Esophagus muscularis mucosa (tissue), 4 donors: ENCODE results near the gene KCTD16. TPM values are rescaled to one million over a fixed set of nuclear protein-coding genes. Genes with fewer than 3 reads are reported as not detected.

ENCODE experiments used
- DNase-seq: peaks from one replicate; pipeline ENCODE4 v3.0.0-alpha.2; 2017; ENCODE audit errors: extremely low spot score
- H3K27ac ChIP-seq, 4 donors: fragments of 200-600 bp; sonication (generic); replicated peaks in 1 of 4; 1 replicate in 3 of 4; 2 replicates in 1 of 4; pipeline ENCODE4 v1.5.1; 2016 to 2019; ENCODE audit warnings: mild to moderate bottlenecking in 1 of 4
- H3K27me3 ChIP-seq, 4 donors: fragments of 200-600 bp; sonication (generic); one replicate each; pipeline versions ENCODE4 v1.5.1 to v1.6.0; 2016 to 2019
- H3K36me3 ChIP-seq, 4 donors: fragments of 200-600 bp; sonication (generic); one replicate each; pipeline ENCODE4 v1.5.1; 2016 to 2019
- H3K4me1 ChIP-seq, 4 donors: fragments of 200-600 bp; sonication (generic); one replicate each; pipeline ENCODE4 v1.5.1; 2016 to 2019
- H3K4me3 ChIP-seq, 4 donors: fragments of 200-600 bp; sonication (generic); 1 replicate in 2 of 4; 2 replicates in 2 of 4; pipeline ENCODE4 v1.5.1; 2016 to 2019; ENCODE audit warnings: mild to moderate bottlenecking in 4 of 4, moderate library complexity in 1 of 4
- H3K9me3 ChIP-seq, 4 donors: fragments of 200-600 bp; sonication (generic); 1 replicate in 3 of 4; 2 replicates in 1 of 4; pipeline ENCODE4 v1.5.1; 2016 to 2019
- CTCF ChIP-seq, 3 experiments: fragments of 200-600 bp in 2 of 3; fragments of 450-650 bp in 1 of 3; sonication (generic) in 2 of 3; IDR thresholded peaks; one replicate each; pipeline ENCODE4 v1.5.1; 2017 to 2019; ENCODE audit warnings: antibody characterized with exemption in 3 of 3, mild to moderate bottlenecking in 2 of 3, moderate library complexity in 1 of 3
- EP300 ChIP-seq: sonication (generic); formaldehyde crosslinking; IDR thresholded peaks from one replicate; pipeline ENCODE4 v1.6.1; 2017; ENCODE audit warnings: antibody characterized with exemption
- POLR2A ChIP-seq: fragments of 450-650 bp; IDR thresholded peaks from one replicate; pipeline ENCODE4 v1.6.1; 2017; ENCODE audit warnings: antibody characterized with exemption, moderate library complexity, mild to moderate bottlenecking, low read depth
- POLR2AphosphoS5 ChIP-seq, 2 donors: sonication (generic); formaldehyde crosslinking; IDR thresholded peaks; one replicate each; pipeline ENCODE4 v1.6.1; 2017; ENCODE audit warnings: antibody characterized with exemption in 2 of 2
- WGBS: methylation state at CpG from one replicate; pipeline ENCODE4 v1.1.5; 2018; 5-methylcytosine and 5-hydroxymethylcytosine counted together
- intact Hi-C: fragments of 100-400 bp; cut with DNase I; formaldehyde crosslinking; loops from one replicate; pipeline ENCODE4 v1.15.1; 2023
- total RNA-seq, 4 donors: library from RNA; depleted of rRNA; stranded (reverse); fragments of >200 nt; gene quantifications; one replicate each; pipeline versions ENCODE4 v1.1.0 to v1.2.1, GENCODE V29; 2016

KCTD16 gene
- total RNA-seq, 4 donors from 2014 or later, result under 0.01 to 0.11 (median under 0.01) TPM; not detected in 1

DNA sequence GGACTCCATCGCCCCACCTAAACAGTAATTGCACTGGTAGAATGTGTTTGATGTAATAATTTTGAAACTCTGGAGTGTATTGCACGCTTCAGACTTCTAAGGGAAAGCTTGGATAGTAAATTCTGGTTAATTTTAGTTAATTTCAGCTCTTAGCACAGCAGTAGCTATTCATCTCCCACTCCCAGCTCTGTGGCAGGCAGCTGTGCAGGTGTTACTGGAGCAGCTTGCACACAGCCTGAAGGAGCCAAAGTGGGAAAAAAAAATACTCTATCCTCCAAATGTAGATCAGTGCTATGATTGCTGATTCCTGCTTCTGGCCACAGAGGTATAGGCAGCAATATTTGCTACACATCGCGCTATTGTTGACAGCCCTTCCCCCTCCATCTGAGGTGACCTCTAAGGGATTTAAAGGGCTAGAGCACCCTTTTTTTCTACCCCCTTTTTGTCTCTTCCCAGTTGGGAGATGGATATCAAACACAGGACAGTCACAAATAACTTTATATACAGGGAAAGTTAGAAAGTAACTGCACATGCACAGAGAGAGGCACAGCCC lies 97.4 kb downstream of the KCTD16 start:
- no peak for DNase-seq
- H3K27me3 ChIP-seq, result peaks cover 0 to 4% (median 0%) of the 10 kb centered on the region in 4 donors
- no peaks in the 10 kb centered on the region for H3K36me3 ChIP-seq
- 72% methylated on average over 4 of the region's 4 CpGs for WGBS
- no peak overlapping the region for H3K4me3 ChIP-seq
- H3K9me3 ChIP-seq, result peaks cover 0 to 7% (median 0%) of the 10 kb centered on the region in 4 donors
- H3K4me1 ChIP-seq, result no peaks in the 10 kb centered on the region
- TF ChIP-seq EP300 (no peak), CTCF (IDR thresholded peaks at IDR 0.05) (no peak)
- intact Hi-C loops, result no loop called here
- no peak overlapping the region for H3K27ac ChIP-seq

DNA sequence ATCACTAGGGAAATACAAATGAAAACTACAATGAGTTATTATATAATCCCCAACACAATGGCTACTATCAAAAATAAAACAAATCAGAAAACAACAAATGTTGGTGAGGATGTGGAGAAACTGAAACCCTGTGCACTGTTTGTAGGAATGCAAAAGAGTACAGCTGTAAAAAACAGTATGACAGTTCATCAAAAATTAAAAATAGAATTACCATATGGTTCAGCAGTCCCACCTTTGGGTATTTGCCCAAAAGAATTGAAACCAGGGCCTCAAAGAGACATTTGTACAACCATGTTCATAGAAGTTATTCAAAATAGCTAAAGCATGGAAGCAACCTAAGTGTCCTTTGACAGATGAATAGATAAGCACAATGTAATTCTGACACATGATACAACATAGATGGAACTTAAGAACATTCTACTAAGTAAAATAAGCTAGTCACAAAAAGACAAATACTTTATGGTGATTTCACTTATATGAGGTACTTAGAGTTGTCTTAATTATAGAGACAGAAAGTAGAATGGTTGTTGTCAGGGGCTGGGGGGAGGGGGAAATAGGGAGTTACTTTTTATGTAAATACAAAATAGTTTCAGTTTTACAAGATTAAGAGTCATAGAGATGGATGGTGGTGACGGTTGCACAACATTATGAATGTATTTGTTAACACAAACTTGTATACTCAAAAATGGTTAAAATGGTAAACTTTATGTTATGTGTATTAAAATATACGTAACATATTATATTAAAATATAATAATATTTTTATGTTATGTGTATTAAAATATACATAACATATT lies 102.8 kb downstream of the KCTD16 start:
- 88% methylated on average over 2 of the region's 2 CpGs for WGBS
- no peak overlapping the region for H3K27ac ChIP-seq
- no peaks in the 10 kb centered on the region for H3K27me3 ChIP-seq
- H3K36me3 ChIP-seq, result no peaks in the 10 kb centered on the region
- no peaks in the 10 kb centered on the region for H3K4me1 ChIP-seq
- intact Hi-C loops, result no loop called here
- H3K4me3 ChIP-seq, result no peak overlapping the region
- no peak for DNase-seq
- peaks cover 0 to 7% (median 0%) of the 10 kb centered on the region in 4 donors for H3K9me3 ChIP-seq
- TF ChIP-seq EP300, result no peak
- no peak for TF ChIP-seq CTCF (IDR thresholded peaks at IDR 0.05)

DNA sequence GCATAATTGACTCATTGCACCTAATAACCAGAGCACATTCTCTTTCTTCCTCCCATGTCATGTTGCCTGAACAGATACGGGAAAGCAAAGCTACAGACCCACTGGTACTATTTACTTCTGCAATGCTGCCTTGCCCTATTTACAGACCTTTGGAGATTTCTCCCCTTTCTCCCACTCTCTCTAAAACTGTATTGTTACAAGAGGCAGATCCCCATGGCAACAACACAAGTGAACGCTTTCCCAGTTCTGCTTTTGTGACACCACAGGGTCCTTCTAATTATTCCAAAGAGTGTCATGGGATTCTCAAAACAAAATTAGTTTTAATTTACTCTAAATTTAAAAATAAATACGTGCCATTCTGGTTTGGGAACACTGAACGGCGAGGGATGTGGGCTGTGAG lies 104.7 kb downstream of the KCTD16 start:
- intact Hi-C loops, result no loop called here
- Histone ChIP-seq H3K27ac (no peak overlapping the region), H3K4me1 (no peaks in the 10 kb centered on the region), H3K27me3 (no peaks in the 10 kb centered on the region), H3K36me3 (no peaks in the 10 kb centered on the region), H3K4me3 (no peak overlapping the region), H3K9me3 (peaks cover 0 to 7% (median 0%) of the 10 kb centered on the region in 4 donors)
- TF ChIP-seq POLR2A (no peak), POLR2AphosphoS5 (IDR thresholded peaks at IDR 0.05) (no peak), EP300 (no peak), CTCF (IDR thresholded peaks at IDR 0.05) (no peak)
- DNase-seq, result no peak
- WGBS, result 66% methylated on average over 5 of the region's 5 CpGs

- intact Hi-C loops, result no loop called here
- no peak for DNase-seq
- 74% methylated on average over 5 of the region's 5 CpGs for WGBS
- H3K36me3 ChIP-seq, result no peaks in the 10 kb centered on the region
- peaks cover 0 to 7% (median 0%) of the 10 kb centered on the region in 4 donors for H3K9me3 ChIP-seq
- H3K27ac ChIP-seq, result no peak overlapping the region
- H3K4me1 ChIP-seq, result no peaks in the 10 kb centered on the region
- no peak for TF ChIP-seq CTCF (IDR thresholded peaks at IDR 0.05)
- no peak for TF ChIP-seq POLR2AphosphoS5 (IDR thresholded peaks at IDR 0.05)
- no peak for TF ChIP-seq EP300
- TF ChIP-seq POLR2A, result no peak
- H3K27me3 ChIP-seq, result no peaks in the 10 kb centered on the region
- H3K4me3 ChIP-seq, result no peak overlapping the region
Measured at GRCh38 chr5:144276034-144276822, 105.6 kb downstream of the KCTD16 start.
